ENCODE measurements around the gene ZSCAN18.
"Not testable (repeated sequence)": the region's sequence is repeated elsewhere in the genome, so short reads cannot be mapped to it uniquely, and the experiment has no call there.

ZSCAN18 gene

GRCh38 chr19:58097781-58098681, at the start of gene ZSCAN18:
ZSCAN18 (minus strand) TSS chr19:58098231; CDS start chr19:58090267, 7,964 bp downstream.
- peak; percentile 98 for DNase-seq (ENCODE audit: low spot score)
- in situ Hi-C loops (cut with MboI; ENCODE audit: low sequenced_read_pairs, unreplicated experiment), result no loop called here
- TF ChIP-seq CTCF (IDR thresholded peaks at IDR 0.05; ENCODE audit: borderline replicate concordance, control extremely low read depth, extremely low read depth, insufficient read depth, missing control alignments), result no peak

- in situ Hi-C loops (cut with MboI; ENCODE audit: low sequenced_read_pairs, unreplicated experiment); DNase-seq (ENCODE audit: low spot score): not testable (repeated sequence)
These were observed 49.4 kb upstream of the ZSCAN18 start for GRCh38 chr19:58147475-58147874.

DNA sequence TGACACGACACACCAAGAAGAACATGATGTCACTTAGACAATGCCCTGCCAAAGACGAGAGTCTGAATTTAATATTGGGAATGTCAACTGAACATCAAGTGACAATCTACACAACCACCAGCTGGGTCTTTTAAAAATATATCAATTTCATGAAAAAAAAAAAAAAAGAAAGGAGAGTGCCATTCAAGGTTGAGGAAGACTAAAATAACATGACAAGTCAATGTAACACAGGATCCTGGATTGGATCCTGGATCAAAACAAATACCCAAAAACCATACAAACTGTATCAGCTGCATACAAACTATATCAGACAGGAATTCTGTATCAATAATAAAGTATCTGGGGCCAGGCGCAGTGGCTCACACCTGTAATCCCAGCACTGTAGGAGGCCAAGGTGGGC, 47.8 kb upstream of the ZSCAN18 start:
- in situ Hi-C loops (cut with MboI; ENCODE audit: low sequenced_read_pairs, unreplicated experiment), result no loop called here
- DNase-seq (ENCODE audit: low spot score), result no peak
- TF ChIP-seq CTCF (IDR thresholded peaks at IDR 0.05; ENCODE audit: borderline replicate concordance, control extremely low read depth, extremely low read depth, insufficient read depth, missing control alignments), result no peak

DNA sequence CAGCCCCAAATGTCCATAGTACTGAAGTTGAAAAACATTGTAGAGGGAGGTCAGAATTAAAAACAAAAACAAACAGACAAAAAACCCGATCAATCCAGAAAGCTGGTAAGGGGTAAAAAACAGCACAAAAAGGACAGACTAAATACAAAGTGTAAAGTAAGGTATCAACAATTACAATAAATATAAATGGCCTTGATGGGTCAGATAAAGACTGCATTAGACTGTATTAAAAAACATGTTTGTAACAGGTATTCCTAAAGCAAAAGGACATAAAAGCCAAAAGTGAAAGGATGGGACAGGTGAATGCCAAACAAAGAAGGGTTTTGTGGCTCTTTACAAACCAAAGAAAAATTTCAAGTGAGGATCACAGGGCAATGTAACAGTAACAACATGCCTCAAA, 36.2 kb upstream of the ZSCAN18 start:
- TF ChIP-seq CTCF (IDR thresholded peaks at IDR 0.05; ENCODE audit: borderline replicate concordance, control extremely low read depth, extremely low read depth, insufficient read depth, missing control alignments), result no peak
- no peak for DNase-seq (ENCODE audit: low spot score)
- in situ Hi-C loops (cut with MboI; ENCODE audit: low sequenced_read_pairs, unreplicated experiment), result no loop called here

DNA sequence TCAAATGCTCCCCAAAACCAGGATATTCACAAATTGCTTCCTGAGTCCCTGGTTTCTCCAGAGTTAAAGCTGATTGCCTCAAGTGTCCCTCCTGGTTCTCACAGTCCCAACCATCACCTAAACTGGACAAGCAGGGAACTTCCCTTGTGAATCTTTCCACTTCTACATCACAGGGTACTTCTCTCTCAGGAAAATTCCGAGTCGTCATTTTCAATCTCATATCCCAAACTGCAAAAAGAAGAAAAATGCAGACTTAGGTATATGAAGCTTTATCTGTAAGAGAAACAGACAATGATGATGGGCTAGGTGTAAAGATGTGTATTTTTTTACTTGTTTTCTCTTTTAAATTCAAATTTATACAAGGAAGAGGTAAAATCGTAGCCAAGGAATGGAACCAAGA, 31.3 kb upstream of the ZSCAN18 start:
- no peak for DNase-seq (ENCODE audit: low spot score)
- TF ChIP-seq CTCF (IDR thresholded peaks at IDR 0.05; ENCODE audit: borderline replicate concordance, control extremely low read depth, extremely low read depth, insufficient read depth, missing control alignments), result no peak
- in situ Hi-C loops (cut with MboI; ENCODE audit: low sequenced_read_pairs, unreplicated experiment), result no loop called here

GRCh38 chr19:58128041-58128685, 30.1 kb upstream of the ZSCAN18 start:
- in situ Hi-C loops (cut with MboI; ENCODE audit: low sequenced_read_pairs, unreplicated experiment), result no loop called here
- TF ChIP-seq CTCF (IDR thresholded peaks at IDR 0.05; ENCODE audit: borderline replicate concordance, control extremely low read depth, extremely low read depth, insufficient read depth, missing control alignments), result no peak
- no peak for DNase-seq (ENCODE audit: low spot score)

DNA sequence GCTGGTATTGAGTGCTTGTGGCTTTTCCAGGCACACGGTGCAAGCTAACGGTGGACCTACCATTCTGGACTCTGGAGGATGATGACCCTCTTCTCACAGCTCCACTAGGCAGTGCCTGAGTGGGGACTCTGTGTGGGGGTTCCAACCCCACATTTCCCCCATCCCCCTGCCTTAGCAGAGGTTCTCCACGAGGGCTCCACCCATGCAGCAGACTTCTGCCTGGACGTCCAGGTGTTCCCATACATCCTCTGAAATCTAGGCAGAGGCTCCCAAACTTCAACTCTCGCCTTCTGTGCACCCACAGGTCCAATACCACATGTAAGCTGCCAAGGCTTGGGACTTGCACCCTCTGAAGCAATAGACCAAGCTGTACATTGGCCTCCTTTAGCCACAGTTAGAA, 25.3 kb upstream of the ZSCAN18 start:
- no peak for TF ChIP-seq CTCF (IDR thresholded peaks at IDR 0.05; ENCODE audit: borderline replicate concordance, control extremely low read depth, extremely low read depth, insufficient read depth, missing control alignments)
- no peak for DNase-seq (ENCODE audit: low spot score)
- in situ Hi-C loops (cut with MboI; ENCODE audit: low sequenced_read_pairs, unreplicated experiment), result no loop called here

All from GM13976 (cell line).